Activated CD4-positive, alpha-beta T cell treated with anti-CD3 and anti-CD28 coated beads for 36 hours (primary cell): ENCODE measurements around the gene DHRS4. TPM values are rescaled to one million over a fixed set of nuclear protein-coding genes. Genes with fewer than 3 reads are reported as not detected.
"Not testable (repeated sequence)": the region's sequence is repeated elsewhere in the genome, so short reads cannot be mapped to it uniquely, and the experiment has no call there.

ENCODE experiments used
- ATAC-seq: fragments of 200-7000 bp; cut with Tn5 transposase; one replicate; pipeline ENCODE4 v1.10.0; 2021; ENCODE audit warnings: mild to moderate bottlenecking, moderate library complexity
- CTCF ChIA-PET: fragments of 350-600 bp; sonication (Branson Sonifier 250); formaldehyde crosslinking; loops from one replicate; lab custom pipeline; 2021; ENCODE audit warnings: antibody characterized with exemption; lab: Charles Lee
- POLR2A ChIA-PET: fragments of 350-600 bp; sonication (Branson Sonifier 250); formaldehyde crosslinking; loops from one replicate; lab custom pipeline; 2021; ENCODE audit warnings: antibody characterized with exemption, inconsistent platforms; lab: Charles Lee
- DNase-seq: peaks from one replicate; pipeline ENCODE4 v3.0.0-alpha.2; 2020
- H3K27ac Mint-ChIP-seq: one replicate; pipeline ENCODE4 v1.8.0; 2021; ENCODE audit warnings: mixed read lengths
- H3K27me3 Mint-ChIP-seq: one replicate; pipeline ENCODE4 v1.8.0; 2021; ENCODE audit warnings: mixed read lengths
- H3K36me3 Mint-ChIP-seq: one replicate; pipeline ENCODE4 v1.8.0; 2021; ENCODE audit warnings: low read depth, mixed read lengths
- H3K4me1 Mint-ChIP-seq: one replicate; pipeline ENCODE4 v1.8.0; 2021; ENCODE audit warnings: mixed read lengths
- H3K4me3 Mint-ChIP-seq: one replicate; pipeline ENCODE4 v1.8.0; 2021; ENCODE audit warnings: mild to moderate bottlenecking, moderate library complexity, mixed read lengths
- H3K9me3 Mint-ChIP-seq: one replicate; pipeline ENCODE4 v1.8.0; 2021; ENCODE audit warnings: low read depth, mixed read lengths
- intact Hi-C, 2 experiments: fragments of 100-400 bp; cut with DNase I in 1 of 2; cut with micrococcal nuclease in 1 of 2; formaldehyde crosslinking; loops; one replicate each; pipeline versions ENCODE4 v1.14.2 to v1.15.1; 2022 to 2024; cut with DNase I, micrococcal nuclease
- total RNA-seq, 2 experiments: library from RNA; stranded (reverse); gene quantifications; one replicate each; pipeline ENCODE4 v1.2.3, GENCODE V29; 2021

Gene DHRS4
- total RNA-seq, 2 experiments from 2014 or later, result 32.2 to 36.2 TPM

DNA sequence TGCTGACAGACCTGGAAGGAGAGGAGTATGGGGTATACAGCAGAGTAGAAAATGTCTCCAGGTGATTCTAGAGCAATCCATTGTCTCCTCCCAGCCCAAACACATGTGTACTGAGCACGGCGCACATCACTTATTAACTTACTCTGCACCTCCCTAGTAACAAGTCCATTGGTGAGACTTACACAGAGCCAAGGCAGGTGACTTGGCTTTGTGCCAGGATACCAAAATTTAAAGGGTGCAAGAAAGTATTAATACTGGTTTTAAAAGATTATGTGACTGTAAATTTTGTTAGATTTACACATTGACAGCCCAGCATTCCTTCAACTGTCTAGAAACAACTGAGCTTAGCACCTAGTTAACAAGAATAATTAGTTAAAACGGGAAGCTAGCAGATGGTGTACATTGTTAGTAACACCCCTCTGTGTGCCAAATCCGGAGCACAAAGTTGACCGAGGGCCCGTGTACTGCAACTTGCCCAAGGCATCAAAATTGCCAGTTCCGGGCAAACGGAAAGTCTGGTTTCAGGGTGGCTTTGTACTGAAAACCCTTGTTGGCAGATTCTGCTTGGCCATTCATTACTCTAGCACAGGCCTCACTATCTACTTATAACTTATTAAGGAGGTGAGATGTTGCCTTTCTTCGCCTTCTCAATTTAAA, 4.5 kb downstream of the DHRS4 start:
- H3K9me3 Mint-ChIP-seq, DNase-seq, POLR2A ChIA-PET, H3K36me3 Mint-ChIP-seq, H3K4me1 Mint-ChIP-seq, H3K27me3 Mint-ChIP-seq, ATAC-seq, H3K4me3 Mint-ChIP-seq, H3K27ac Mint-ChIP-seq, intact Hi-C loops, CTCF ChIA-PET: not testable (repeated sequence)

DNA sequence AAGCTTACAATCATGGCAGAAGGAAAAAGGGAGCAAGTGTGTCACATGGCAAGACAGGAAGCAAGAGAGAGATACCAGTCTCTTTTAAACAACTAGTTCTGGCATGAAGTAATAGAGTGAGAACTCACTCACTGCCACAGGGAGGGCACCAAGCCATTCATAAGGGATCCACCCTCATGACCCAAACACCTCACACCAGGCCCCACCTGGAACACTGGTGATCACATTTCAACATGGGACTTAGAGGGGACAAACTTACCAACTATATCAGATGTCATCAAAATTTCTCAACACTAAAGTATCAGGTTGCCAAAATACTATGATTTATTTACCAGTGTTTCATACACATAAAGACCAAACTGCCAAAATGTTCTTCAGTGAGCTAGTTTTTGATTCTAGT, 7.3 kb downstream of the DHRS4 start:
- CTCF ChIA-PET, H3K36me3 Mint-ChIP-seq, intact Hi-C loops, H3K9me3 Mint-ChIP-seq, H3K4me3 Mint-ChIP-seq, POLR2A ChIA-PET, DNase-seq, ATAC-seq, H3K4me1 Mint-ChIP-seq, H3K27ac Mint-ChIP-seq, H3K27me3 Mint-ChIP-seq: not testable (repeated sequence)

DNA sequence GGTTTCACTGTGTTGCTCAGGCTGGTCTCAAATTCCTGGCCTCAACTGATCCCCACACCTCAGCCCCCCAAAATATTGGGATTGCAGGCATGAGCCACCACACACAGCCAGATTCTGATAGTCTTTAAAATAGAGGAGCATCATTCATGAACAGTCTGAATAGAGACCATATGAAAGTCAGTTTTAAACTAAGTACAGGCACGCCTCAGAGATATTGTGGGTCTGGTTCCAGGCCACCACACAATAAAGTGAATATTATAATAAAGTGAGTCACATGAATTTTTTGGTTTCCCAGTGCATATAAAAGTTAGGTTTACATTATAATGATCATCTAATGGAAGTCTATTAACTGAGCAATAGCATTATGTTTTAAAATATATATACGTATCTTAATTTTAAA, 8.1 kb downstream of the DHRS4 start:
- CTCF ChIA-PET, H3K9me3 Mint-ChIP-seq, POLR2A ChIA-PET, H3K36me3 Mint-ChIP-seq, DNase-seq, intact Hi-C loops, H3K4me1 Mint-ChIP-seq, H3K27ac Mint-ChIP-seq, H3K4me3 Mint-ChIP-seq, H3K27me3 Mint-ChIP-seq, ATAC-seq: not testable (repeated sequence)

DNA sequence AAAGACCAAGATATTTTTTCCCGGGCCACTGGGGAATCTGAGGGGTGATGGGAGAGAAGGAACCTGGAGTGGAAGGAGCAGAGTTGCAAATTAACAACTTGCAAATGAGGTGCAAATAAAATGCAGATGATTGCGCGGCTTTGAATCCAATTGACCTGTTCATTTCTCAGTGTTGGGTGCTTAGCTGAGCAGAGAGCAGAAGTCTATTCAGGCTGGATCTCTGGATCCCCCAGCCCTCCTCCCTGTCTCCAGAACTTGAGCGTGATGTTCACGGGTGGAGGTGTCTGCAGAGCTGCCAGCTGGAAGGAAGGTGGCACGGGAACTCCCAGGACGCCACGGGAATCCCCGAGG, 15.5 kb downstream of the DHRS4 start:
- DNase-seq, H3K27ac Mint-ChIP-seq, intact Hi-C loops, H3K9me3 Mint-ChIP-seq, POLR2A ChIA-PET, ATAC-seq, H3K27me3 Mint-ChIP-seq, H3K4me1 Mint-ChIP-seq, CTCF ChIA-PET, H3K4me3 Mint-ChIP-seq, H3K36me3 Mint-ChIP-seq: not testable (repeated sequence)

DNA sequence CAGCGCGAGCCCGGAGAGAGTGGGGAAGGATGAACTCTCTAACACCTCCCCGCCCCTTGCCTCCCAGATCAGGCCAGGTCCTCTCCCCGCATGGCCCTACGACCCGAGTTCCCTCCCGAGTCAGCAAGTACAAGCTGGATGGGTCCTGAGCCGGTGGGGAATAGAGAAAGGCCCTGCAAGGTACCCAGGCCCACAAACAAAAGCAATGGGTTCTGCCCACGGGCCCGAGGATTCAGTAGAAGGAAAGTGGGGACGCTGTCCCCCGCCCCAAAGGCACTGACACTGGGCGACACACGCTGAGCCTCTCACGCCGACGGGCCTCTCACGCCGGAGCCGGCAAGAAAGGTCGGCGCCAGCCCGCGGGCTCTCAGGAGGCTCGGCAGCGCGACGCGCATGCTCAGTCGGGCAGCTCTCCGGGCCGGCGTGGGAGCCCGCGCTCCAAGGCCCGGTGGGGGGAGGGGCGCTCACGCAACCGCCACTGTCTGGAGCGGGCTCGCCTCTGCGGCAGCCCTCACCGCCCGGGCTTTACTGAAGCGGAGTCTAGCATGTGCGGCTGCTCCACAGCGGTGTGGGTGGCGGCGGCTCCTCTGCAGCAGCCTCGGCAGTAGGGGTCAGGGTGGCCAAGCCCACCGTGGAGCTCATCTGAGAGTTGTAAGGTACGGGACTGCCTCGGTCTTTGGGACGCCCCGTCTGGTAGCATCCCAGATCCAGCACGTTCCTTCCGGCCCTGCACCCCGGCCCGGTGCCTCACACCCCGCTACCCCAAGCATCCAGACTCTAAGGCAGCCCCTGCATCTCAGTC, 16.1 kb downstream of the DHRS4 start:
- H3K27me3 Mint-ChIP-seq, POLR2A ChIA-PET, H3K9me3 Mint-ChIP-seq, H3K36me3 Mint-ChIP-seq, CTCF ChIA-PET, H3K27ac Mint-ChIP-seq, intact Hi-C loops, H3K4me1 Mint-ChIP-seq: not testable (repeated sequence)
- H3K4me3 Mint-ChIP-seq, result peak overlapping the region; percentile 46
- peak; percentile 76 for DNase-seq
- ATAC-seq, result peak; percentile 95

DNA sequence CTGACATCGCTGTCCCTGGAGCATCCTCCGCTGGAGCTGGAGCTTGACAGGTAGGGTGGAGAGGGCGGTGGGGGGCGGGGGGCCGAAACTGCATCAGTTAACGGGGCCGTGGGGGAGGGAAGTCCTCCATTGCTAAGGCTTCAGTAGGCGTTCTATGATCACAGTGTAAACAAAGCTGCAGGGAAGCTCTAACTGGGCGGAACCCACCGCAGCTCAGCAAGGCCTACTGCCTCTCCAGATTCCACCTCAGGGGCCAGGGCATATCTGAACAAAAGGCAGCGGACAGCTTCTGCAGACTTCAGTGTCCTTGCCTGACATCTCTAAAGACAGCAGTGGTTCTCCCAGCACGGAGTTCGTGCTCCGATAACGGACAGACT, 16.7 kb downstream of the DHRS4 start:
- intact Hi-C loops, H3K9me3 Mint-ChIP-seq, DNase-seq, H3K4me1 Mint-ChIP-seq, POLR2A ChIA-PET, H3K27me3 Mint-ChIP-seq, H3K27ac Mint-ChIP-seq, H3K36me3 Mint-ChIP-seq, H3K4me3 Mint-ChIP-seq, CTCF ChIA-PET: not testable (repeated sequence)
- peak; percentile 25 for ATAC-seq

DNA sequence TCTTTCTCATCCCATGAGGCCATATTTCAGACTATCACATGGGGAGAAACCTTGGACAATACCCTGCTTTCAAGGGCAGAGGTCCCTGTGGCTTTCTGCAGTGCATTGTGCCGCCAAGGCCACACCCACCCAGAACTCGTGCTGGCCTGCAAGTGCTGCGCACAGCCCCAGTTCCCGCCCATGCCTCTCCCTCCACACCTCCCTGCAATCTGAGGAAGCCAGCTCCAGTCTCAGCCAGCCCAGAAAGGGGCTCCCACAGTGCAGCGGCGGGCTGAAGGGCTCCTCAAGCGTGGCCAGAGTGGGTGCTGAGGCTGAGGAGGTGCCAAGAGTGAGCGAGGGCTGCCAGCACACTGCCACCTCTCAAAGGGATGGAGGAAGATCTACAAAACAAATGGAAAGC, 19.6 kb downstream of the DHRS4 start:
- H3K4me3 Mint-ChIP-seq, H3K9me3 Mint-ChIP-seq, POLR2A ChIA-PET, H3K4me1 Mint-ChIP-seq, ATAC-seq, intact Hi-C loops, DNase-seq, H3K36me3 Mint-ChIP-seq, H3K27ac Mint-ChIP-seq, H3K27me3 Mint-ChIP-seq, CTCF ChIA-PET: not testable (repeated sequence)

DNA sequence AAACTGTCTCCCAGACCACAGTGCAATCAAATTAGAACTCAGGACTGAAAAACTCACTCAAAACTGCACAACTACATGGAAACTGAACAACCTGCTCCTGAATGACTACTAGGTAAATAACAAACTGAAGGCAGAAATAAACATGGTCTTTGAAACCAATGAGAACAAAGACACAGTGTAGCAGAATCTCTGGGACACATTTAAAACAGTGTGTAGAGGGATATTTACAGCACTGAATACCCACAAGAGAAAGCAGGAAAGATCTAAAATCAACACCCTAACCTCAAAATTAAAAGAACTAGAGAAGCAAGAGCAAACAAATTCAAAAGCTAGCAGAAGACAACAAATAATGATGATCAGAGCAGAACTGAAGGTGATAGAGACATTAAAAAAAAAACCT, 20.5 kb downstream of the DHRS4 start:
- ATAC-seq, H3K4me3 Mint-ChIP-seq, H3K36me3 Mint-ChIP-seq, H3K4me1 Mint-ChIP-seq, H3K9me3 Mint-ChIP-seq, POLR2A ChIA-PET, H3K27ac Mint-ChIP-seq, DNase-seq, H3K27me3 Mint-ChIP-seq: not testable (repeated sequence)
- CTCF ChIA-PET, result interaction anchor here (0.7 to 1.3 kb wide), 4 partner anchors 40 to 118 kb away, joined by 3 to 4 read pairs (median 4); no protein-coding TSS in a partner anchor
- intact Hi-C loops, result loop anchor here in 1 of 2 experiments (1.0 kb wide), 1 partner anchor 40 kb away; no protein-coding TSS in a partner anchor

DNA sequence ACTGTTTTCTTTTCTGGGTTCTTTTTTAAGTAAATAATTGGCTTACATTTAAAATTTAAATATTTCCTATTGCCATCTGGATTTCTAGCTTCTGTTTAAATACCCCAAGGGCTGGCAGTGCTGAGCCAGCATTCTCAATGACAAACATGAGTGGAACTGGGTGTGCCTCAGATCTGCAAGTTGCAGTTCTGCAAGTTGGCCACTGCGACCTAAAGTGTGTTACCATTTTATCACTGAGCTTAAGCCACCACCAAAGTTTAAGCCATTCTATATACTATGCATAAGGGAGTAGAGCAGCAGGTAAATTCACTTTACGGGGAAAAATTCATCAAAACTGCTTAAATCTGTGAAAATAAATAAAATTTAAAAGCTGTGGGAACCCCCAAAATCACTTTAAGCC, 23.6 kb downstream of the DHRS4 start:
- DNase-seq (peak; percentile 27), ATAC-seq (peak; percentile 70)
- intact Hi-C loops, H3K4me3 Mint-ChIP-seq, CTCF ChIA-PET, H3K4me1 Mint-ChIP-seq, H3K27ac Mint-ChIP-seq, POLR2A ChIA-PET, H3K27me3 Mint-ChIP-seq, H3K9me3 Mint-ChIP-seq, H3K36me3 Mint-ChIP-seq: not testable (repeated sequence)

DNA sequence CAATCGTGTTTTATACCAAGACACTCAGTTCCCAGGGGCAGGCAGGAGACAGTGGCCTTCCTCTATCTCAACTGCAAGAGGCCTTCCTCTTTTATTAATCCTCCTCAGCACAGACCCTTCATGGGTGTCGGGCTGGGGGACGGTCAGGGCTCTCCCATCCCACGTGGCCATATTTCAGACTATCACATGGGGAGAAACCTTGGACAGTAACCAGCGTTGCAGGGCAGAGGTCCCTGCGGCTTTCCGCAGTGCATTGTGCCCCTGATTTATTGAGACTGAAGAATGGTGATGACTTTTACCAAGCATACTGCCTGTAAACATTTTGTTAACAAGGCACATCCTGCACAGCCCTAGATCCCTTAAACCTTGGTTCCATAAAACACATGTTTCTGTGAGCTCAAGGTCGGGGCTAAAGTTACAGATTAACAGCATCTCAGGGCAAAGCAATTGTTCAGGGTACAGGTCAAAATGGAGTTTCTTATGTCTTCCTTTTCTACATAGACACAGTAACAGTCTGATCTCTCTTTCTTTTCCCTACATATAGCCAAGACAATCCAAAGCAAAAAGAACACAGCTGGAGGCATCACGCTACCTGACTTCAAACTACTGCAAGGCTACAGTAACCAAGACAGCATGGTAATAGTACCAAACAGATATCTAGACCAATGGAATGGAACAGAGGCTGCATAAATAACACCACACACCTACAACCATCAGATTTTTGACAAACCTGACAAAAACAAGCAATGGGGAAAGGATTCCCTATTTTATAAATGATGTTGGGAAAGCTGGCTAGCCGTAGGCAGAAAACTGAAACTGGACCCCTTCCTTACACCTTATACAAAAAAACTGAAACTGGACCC, 28.6 kb downstream of the DHRS4 start:
- intact Hi-C loops, H3K9me3 Mint-ChIP-seq, ATAC-seq, H3K4me3 Mint-ChIP-seq, H3K27ac Mint-ChIP-seq, H3K4me1 Mint-ChIP-seq, CTCF ChIA-PET, H3K27me3 Mint-ChIP-seq, POLR2A ChIA-PET, DNase-seq: not testable (repeated sequence)
- peaks cover 11% of the 10 kb centered on the region for H3K36me3 Mint-ChIP-seq

DNA sequence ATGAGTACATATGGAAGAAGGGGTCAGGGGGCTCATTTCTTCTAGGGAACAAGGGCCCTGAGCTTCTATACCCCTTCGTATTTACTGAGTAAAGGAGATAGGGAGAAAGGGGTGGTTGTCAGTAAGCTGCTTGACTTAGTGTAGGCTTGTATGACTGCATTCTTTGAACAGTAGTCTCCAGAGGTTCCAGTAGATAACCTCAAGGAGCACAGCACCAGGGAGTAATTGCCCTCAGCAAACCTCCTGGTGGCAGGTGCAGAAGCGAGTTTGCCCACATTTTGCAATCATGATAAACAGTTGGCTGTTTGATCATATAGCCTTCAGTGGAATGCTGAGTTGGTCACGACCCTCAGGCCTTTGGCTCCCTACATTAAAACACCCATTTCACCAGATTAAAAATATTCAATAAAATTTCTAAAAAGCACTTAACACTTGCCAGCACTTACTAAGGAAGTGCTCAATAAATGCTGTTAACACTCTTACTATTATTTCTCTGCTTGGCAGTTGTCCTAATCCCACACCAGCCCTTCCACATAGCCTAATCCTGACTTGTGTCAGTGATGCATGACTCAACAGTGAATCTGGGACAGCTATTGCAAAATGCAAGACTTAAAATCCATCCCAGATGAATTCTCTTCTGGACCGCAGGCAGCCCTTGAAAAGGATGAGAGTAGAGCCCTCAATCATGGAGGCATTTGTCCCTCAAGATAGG, 31.5 kb downstream of the DHRS4 start:
- H3K4me1 Mint-ChIP-seq, result peaks cover 18% of the 10 kb centered on the region
- peaks cover 15% of the 10 kb centered on the region for H3K36me3 Mint-ChIP-seq
- no peak overlapping the region for H3K4me3 Mint-ChIP-seq

More for the DNA sequence above, 31.5 kb downstream of the DHRS4 start:
- no peak for DNase-seq
- Mint-ChIP-seq H3K9me3 (no peaks in the 10 kb centered on the region), H3K27ac (no peak overlapping the region), H3K27me3 (no peaks in the 10 kb centered on the region)
- POLR2A ChIA-PET, result no interaction called here
- no peak for ATAC-seq
- CTCF ChIA-PET, result interaction anchor here (0.7 kb wide), 1 partner anchor 123 kb away, joined by 3 read pairs; no protein-coding TSS in a partner anchor
- intact Hi-C loops, result loop anchor here in 1 of 2 experiments (5.0 kb wide), 2 partner anchors 52 to 107 kb away; partner anchors contain the start of gene PCK2
